ENCODE data around the gene PON2. TPM values are rescaled to one million over a fixed set of nuclear protein-coding genes. Genes with fewer than 3 reads are reported as not detected.

The PON2 gene
- total RNA-seq, 1 experiment from 2014 or later, result 46.3 TPM

Other genes starting within 250 kb of the PON2 start
- gene PON1, start 110.5 kb downstream of the PON2 start, total RNA-seq (2014; rRNA removed; shearing (Covaris generic)), result 0.78 and 1.2 TPM in 2 replicates
- gene PON3, start 38.7 kb downstream of the PON2 start, total RNA-seq (2014; rRNA removed; shearing (Covaris generic)), result 2.2 and 3.6 TPM in 2 replicates
- gene ASB4, start 50.9 kb upstream of the PON2 start, total RNA-seq (2014; rRNA removed; shearing (Covaris generic)), result 0.08 and 0.10 TPM in 2 replicates
- 4.9 and 13.9 TPM in 2 replicates for gene PDK4, start 161.5 kb upstream of the PON2 start, total RNA-seq (2014; rRNA removed; shearing (Covaris generic))